ENCODE measurements around the gene CXCL5. TPM values are rescaled to one million over a fixed set of nuclear protein-coding genes. Genes with fewer than 3 reads are reported as not detected.
"Not testable (repeated sequence)": the region's sequence is repeated elsewhere in the genome, so short reads cannot be mapped to it uniquely, and the experiment has no call there.

The CXCL5 gene
- total RNA-seq, 1 experiment from 2014 or later = 0.51 TPM

- Mint-ChIP-seq H3K4me3 (ENCODE audit: unreplicated experiment) (no peak overlapping the region), H3K36me3 (ENCODE audit: insufficient read depth, unreplicated experiment) (no peaks in the 10 kb centered on the region), H3K27ac (ENCODE audit: low read depth, unreplicated experiment) (no peak overlapping the region), H3K4me1 (ENCODE audit: insufficient read depth, unreplicated experiment) (no peaks in the 10 kb centered on the region), H3K9me3 (ENCODE audit: unreplicated experiment) (no peaks in the 10 kb centered on the region), H3K27me3 (ENCODE audit: insufficient read depth, unreplicated experiment) (no peaks in the 10 kb centered on the region)
- ChIA-PET POLR2A (interaction anchor here (0.6 kb wide), 1 partner anchor 41 kb away, joined by 3 read pairs; no protein-coding TSS in a partner anchor), CTCF (no interaction called here)
- intact Hi-C loops (cut with micrococcal nuclease) = no loop called here
- no TSS peak for BruUV-seq (replicated peaks)
- DNase-seq (ENCODE audit: unreplicated experiment) = no peak
- TF ChIP-seq CTCF (IDR thresholded peaks at IDR 0.05; ENCODE audit: unreplicated experiment) = no peak
These were observed 9.4 kb downstream of the CXCL5 start for GRCh38 chr4:73989031-73989430.

DNA sequence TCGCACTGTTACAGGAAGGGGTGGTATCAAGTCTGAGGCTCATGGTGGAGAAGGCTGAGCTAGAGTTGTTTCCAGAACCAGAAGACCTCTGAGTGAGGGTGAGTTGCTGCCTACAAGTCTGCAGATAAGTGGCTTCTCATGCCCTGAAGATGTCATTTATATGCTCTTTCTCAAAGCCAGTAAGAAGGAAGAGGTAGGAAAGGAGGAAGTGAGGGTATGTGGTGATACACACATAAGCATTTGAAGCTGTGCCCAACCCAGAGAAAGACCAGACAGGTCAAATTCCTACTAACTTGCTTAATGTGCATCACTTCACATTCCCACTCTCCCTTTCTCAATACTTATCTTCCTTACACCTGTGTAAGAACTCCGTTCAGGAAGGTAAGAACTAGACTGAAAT lies 10.4 kb downstream of the CXCL5 start, which contains the start of gene PPBP:
PPBP (minus strand) TSS at position 130 of the 400 bp plus-strand sequence; CDS start at position 43, 87 bp downstream.
- no peaks in the 10 kb centered on the region for H3K27me3 Mint-ChIP-seq (ENCODE audit: insufficient read depth, unreplicated experiment)
- ChIA-PET POLR2A (no interaction called here), CTCF (no interaction called here)
- intact Hi-C loops (cut with micrococcal nuclease) = no loop called here
- no peak within 1 kb of the TSS for H3K27ac Mint-ChIP-seq (ENCODE audit: low read depth, unreplicated experiment)
- no peak for DNase-seq (ENCODE audit: unreplicated experiment)
- H3K4me1 Mint-ChIP-seq (ENCODE audit: insufficient read depth, unreplicated experiment) = no peaks in the 10 kb centered on the region
- BruUV-seq (replicated peaks) = no TSS peak
- H3K36me3 Mint-ChIP-seq (ENCODE audit: insufficient read depth, unreplicated experiment) = no peaks in the 10 kb centered on the region
- H3K9me3 Mint-ChIP-seq (ENCODE audit: unreplicated experiment) = no peaks in the 10 kb centered on the region
- no peak for TF ChIP-seq CTCF (IDR thresholded peaks at IDR 0.05; ENCODE audit: unreplicated experiment)
- H3K4me3 Mint-ChIP-seq (ENCODE audit: unreplicated experiment) = no peak within 1 kb of the TSS

- Mint-ChIP-seq H3K27ac (ENCODE audit: low read depth, unreplicated experiment) (no peak overlapping the region), H3K27me3 (ENCODE audit: insufficient read depth, unreplicated experiment) (no peaks in the 10 kb centered on the region), H3K4me3 (ENCODE audit: unreplicated experiment) (no peak overlapping the region), H3K36me3 (ENCODE audit: insufficient read depth, unreplicated experiment) (no peaks in the 10 kb centered on the region), H3K4me1 (ENCODE audit: insufficient read depth, unreplicated experiment) (no peaks in the 10 kb centered on the region), H3K9me3 (ENCODE audit: unreplicated experiment) (no peaks in the 10 kb centered on the region)
- no TSS peak for BruUV-seq (replicated peaks)
- no peak for TF ChIP-seq CTCF (IDR thresholded peaks at IDR 0.05; ENCODE audit: unreplicated experiment)
- intact Hi-C loops (cut with micrococcal nuclease) = no loop called here
- POLR2A ChIA-PET = no interaction called here
- DNase-seq (ENCODE audit: unreplicated experiment) = no peak
- CTCF ChIA-PET = no interaction called here
These were observed 13.0 kb downstream of the CXCL5 start for GRCh38 chr4:73985528-73985852.

- Mint-ChIP-seq H3K4me1 (ENCODE audit: insufficient read depth, unreplicated experiment) (no peaks in the 10 kb centered on the region), H3K27me3 (ENCODE audit: insufficient read depth, unreplicated experiment) (no peaks in the 10 kb centered on the region), H3K9me3 (ENCODE audit: unreplicated experiment) (no peaks in the 10 kb centered on the region), H3K27ac (ENCODE audit: low read depth, unreplicated experiment) (no peak overlapping the region), H3K4me3 (ENCODE audit: unreplicated experiment) (no peak overlapping the region), H3K36me3 (ENCODE audit: insufficient read depth, unreplicated experiment) (no peaks in the 10 kb centered on the region)
- no peak for TF ChIP-seq CTCF (IDR thresholded peaks at IDR 0.05; ENCODE audit: unreplicated experiment)
- CTCF ChIA-PET = no interaction called here
- POLR2A ChIA-PET = no interaction called here
- no peak for DNase-seq (ENCODE audit: unreplicated experiment)
- BruUV-seq (replicated peaks) = no TSS peak
- intact Hi-C loops (cut with micrococcal nuclease) = no loop called here
These were observed 13.5 kb downstream of the CXCL5 start for GRCh38 chr4:73984736-73985527.

DNA sequence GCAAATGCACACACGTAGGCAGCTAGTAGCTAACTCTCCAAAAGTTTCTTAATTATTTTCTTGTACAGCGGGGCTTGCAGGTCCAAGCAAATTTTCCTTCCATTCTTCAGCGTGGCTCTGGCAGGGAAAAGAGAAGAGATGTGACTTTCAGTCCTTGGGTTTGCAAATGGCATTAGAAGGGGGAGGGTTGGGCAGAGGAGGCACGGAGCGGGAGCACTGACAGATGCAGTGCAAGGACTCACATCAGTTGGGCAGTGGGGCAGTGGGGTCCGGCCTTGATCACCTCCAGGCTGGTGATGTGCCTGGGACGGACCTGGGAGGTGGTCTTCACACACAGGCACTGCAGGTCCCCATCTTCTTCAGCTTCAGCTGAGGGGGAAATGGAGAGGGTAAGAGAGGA lies 17.3 kb downstream of the CXCL5 start:
- H3K4me1 Mint-ChIP-seq (ENCODE audit: insufficient read depth, unreplicated experiment); POLR2A ChIA-PET; intact Hi-C loops (cut with micrococcal nuclease); H3K9me3 Mint-ChIP-seq (ENCODE audit: unreplicated experiment); BruUV-seq (replicated peaks); H3K27me3 Mint-ChIP-seq (ENCODE audit: insufficient read depth, unreplicated experiment); H3K36me3 Mint-ChIP-seq (ENCODE audit: insufficient read depth, unreplicated experiment); DNase-seq (ENCODE audit: unreplicated experiment); H3K27ac Mint-ChIP-seq (ENCODE audit: low read depth, unreplicated experiment): not testable (repeated sequence)
- peak overlapping the region; percentile 57 for H3K4me3 Mint-ChIP-seq (ENCODE audit: unreplicated experiment)
- CTCF ChIA-PET = interaction anchor here (0.9 kb wide), 1 partner anchor 17 kb away, joined by 3 read pairs; no protein-coding TSS in a partner anchor
